A549 (cell line): ENCODE measurements around the gene TNC.

Experiments
- CTCF ChIP-seq: fragments of >200 bp; sonication (Bioruptor Twin); formaldehyde crosslinking; IDR thresholded peaks from 3 replicates; pipeline ENCODE4 v1.5.1; 2016
- KDM1A ChIP-seq: fragments of 200-600 bp; sonication (generic); IDR thresholded peaks from 2 replicates; pipeline ENCODE4 v1.6.1; 2016; ENCODE audit warnings: low read depth, mild to moderate bottlenecking
- MAFK ChIP-seq: fragments of 450-650 bp; IDR thresholded peaks from 2 replicates; pipeline ENCODE4 v1.6.1; 2014; ENCODE audit not compliant: partially characterized antibody
- POLR2A ChIP-seq: IDR thresholded peaks from 2 replicates; pipeline ENCODE4 v1.6.1; 2012; ENCODE audit warnings: mild to moderate bottlenecking, low read length
- ZC3H11A ChIP-seq: fragments of 450-650 bp; IDR thresholded peaks from 2 replicates; pipeline ENCODE4 v1.6.1; 2014; ENCODE audit warnings: antibody characterized with exemption, mild to moderate bottlenecking
- ZSCAN20 ChIP-seq: fragments of 250-450 bp; sonication (Bioruptor Pico); IDR thresholded peaks from 2 replicates; pipeline ENCODE4 v1.8.0; 2022; ENCODE audit warnings: mild to moderate bottlenecking, moderate library complexity

GRCh38 chr9:115084157-115084556, 33.8 kb downstream of the TNC start:
- TF ChIP-seq CTCF, result no peak
- no peak for TF ChIP-seq POLR2A
- TF ChIP-seq MAFK, result no peak
- no peak for TF ChIP-seq KDM1A
- TF ChIP-seq ZSCAN20, result no peak
- no peak for TF ChIP-seq ZC3H11A
